GM19467 (cell line): ENCODE results near the gene NPB.

ENCODE experiments used
- ATAC-seq: cut with Tn5 transposase; IDR thresholded peaks from one replicate; pipeline ENCODE4 v1.9.1; 2021; ENCODE audit warnings: mild to moderate bottlenecking, moderate library complexity; ENCODE audit not compliant: unreplicated experiment

The NPB gene

DNA sequence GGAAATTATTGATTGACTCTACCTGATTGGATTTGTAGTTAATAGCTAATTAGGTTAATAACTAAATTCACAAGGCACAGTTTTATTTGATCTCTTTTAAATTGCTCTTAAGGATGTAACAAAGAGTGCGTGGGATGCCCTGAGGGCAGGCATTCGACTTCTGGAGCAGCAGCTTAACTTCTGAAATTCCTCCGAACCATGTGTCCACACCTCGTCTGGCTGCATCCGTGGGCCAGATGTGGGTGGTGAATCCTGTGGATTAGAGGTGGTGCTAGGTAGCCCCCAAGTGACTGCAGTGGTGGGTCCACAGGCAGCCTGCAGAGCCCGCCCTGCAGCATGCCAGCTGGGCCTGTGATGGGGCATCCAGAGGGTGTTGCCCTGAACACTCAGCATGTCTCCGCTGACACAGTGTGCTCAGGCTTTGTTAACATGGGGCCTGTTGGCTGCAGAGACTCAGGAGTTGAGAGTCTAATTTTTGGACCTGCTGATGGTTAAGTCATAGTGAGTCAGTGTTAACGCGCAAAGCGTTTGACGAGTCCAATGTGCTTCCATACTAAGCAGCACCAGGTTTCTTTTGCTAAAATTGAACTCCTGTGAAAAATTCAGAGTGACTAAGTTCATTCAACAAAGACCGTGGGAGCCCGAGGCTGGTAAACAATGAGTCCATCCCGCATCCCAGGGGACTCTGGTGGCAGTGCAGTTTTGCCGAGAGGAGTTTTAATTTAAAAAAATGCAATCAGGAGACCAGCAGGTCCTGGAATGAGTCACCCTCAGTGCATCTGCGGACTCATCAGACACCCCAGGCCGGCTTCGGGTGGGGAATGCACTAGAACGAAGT, 3.8 kb upstream of the NPB start:
- no peak for ATAC-seq

DNA sequence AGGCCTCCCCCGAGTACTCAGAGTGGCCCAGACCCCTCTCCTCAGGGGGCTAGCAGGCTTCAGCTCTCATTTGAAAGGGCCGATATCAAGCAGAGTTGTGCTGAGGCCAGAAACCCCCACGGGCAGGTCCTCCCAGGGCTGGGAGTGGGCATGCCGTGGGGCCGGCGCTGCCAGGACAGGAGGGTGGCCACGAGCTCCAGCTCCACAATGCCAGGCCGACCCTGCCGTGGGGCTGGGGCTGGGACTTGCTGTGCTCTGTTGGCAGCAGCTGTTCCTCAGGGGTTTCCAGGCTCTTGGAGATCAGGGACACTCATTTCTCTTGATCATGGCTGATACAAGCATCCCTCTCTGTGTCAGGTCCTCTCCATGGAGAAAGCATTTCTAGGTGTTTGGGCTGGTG, 3.2 kb upstream of the NPB start:
- no peak for ATAC-seq

DNA sequence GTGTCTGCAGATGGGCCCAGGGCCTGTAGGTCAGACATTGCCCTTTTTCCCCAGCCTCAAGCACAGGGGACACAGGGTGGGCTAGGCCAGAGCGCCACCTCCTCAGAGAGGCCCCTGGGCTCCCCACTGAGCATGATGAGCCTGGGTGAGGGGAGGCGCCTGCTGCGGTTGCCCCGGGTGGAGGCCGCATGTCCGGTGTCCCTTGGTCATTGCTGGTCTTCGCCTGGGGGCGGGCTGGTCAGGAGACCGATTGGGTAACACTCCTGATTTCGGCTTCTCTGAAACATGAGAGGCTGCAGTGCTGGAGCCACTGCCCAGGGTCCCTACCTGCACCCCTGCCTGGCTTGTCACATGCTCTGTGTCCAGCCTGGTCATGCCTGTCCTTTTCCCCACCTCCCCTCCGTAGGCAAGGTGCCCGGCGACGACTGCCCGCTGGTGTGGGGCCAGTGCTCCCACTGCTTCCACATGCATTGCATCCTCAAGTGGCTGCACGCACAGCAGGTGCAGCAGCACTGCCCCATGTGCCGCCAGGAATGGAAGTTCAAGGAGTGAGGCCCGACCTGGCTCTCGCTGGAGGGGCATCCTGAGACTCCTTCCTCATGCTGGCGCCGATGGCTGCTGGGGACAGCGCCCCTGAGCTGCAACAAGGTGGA, 2.4 kb upstream of the NPB start:
- ATAC-seq, result no peak

DNA sequence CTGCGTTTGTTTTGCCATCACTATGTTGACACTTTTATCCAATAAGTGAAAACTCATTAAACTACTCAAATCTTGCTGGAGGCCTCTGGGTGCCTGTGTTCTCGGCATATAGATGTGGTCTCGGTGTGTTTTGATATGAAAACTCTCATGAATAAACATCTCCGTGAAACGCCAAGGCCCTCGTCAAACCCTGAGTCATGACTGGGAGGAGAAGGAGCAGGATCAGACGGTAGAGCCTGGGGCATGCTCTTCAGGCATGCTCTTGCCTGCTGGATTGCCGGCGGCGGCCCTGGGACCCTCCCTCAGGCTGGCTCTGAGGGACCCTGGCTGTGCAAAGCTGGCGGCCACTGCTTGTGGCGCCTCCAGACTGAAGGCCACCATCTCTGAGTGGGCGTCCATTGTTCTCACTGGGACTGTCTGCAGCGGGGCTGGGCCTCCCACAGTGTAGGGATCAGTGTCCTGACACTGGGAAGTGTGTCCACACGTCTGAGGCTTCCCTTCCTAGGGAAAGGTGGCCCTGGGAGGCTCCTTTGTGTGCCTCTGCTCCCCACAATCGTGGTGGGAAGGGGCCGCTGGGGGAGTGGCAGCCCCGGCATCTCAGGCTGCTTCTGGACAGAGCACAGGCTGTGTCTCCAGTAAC, 1.7 kb upstream of the NPB start:
- ATAC-seq, result no peak

GRCh38 chr17:81901167-81902022, 643 bp upstream of the NPB start:
- ATAC-seq, result no peak

- no peak for ATAC-seq
Measured at GRCh38 chr17:81902653-81903414, 796 bp downstream of the NPB start.

DNA sequence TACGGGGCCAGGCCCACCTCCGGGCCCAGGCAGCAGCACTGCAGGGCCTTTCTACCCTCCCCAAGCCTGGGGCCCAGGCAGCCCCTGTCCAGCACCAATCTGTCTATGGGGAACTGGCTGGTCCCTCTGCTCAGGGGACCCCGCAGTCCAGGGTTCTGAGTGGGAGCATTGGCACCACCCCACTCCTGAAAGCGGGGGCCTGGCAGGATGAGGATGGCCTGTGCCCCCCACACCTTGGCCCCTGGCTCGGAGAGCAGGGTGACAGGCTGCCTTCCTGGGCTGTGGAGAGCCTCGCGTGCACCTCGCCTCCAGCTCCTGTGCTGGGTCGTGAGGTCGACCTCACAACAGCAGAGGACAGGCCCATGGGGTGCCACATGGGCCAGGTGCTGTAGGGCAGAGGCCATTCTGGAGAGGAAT, 1.4 kb downstream of the NPB start:
- ATAC-seq, result no peak

- no peak for ATAC-seq
Measured at GRCh38 chr17:81903896-81904599, 2.0 kb downstream of the NPB start.

DNA sequence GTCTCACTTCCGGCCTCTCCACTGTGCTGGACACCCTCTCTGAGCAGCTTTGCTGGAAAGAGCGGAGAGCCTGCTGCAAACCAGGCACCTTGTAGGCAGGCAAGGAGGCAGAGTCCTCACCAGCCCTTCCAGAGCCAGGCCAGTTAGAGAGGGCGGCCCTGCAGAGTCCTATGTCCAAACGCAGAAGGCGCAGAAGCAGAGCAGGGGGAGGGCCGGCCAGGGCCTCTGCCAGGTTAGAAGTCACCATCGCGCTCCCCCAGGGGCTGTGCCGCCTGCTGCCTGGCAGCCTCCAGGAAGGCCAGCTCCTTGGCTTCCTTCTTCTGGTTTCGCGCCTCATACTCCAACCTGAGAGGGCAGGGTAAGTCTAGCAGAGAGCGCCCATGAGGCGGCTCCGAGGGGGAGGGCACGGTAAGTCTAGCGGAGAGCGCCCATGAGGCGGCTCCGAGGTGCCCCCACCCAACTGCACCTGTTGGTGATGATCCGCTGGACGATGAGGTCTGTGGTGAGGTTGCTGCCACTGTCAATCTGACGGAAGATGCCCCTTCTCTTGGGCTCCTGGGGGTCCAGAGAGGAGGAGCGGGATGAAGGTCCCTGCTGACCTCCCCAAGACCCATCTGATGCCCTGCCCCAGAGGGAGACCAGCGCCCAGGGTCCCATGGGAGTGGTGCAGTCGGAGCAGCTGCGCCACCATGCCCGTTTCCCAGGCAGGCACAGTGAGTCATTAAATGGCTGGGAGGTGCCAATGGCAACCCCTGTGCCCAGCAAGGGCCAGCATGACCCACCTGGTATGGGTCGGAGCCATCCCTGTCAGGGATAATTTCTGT, 2.8 kb downstream of the NPB start:
- ATAC-seq, result no peak

DNA sequence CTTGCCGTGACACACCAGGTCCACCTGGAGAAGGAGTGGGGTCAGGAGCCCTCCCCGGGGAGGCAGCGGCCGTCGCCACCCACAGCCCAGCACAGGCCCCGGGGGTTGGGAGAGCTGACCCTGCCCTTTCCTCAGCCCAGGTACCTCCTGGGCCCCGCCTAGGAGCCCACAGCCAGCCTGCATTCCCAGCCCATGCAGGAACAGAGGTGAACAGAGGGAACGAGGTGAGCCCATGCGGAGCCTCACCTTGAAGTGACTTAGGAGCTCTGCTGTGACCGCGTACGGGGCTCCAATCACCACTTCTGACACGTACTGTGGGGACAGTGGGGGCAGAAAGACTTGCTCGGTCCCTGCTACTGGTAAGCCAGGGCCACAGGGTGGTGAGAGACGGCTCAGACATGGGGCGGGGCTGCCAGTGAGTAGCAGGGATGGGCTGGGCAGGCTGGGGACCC, 3.4 kb downstream of the NPB start:
- no peak for ATAC-seq

- ATAC-seq, result no peak
Measured at GRCh38 chr17:81905993-81906392, 4.0 kb downstream of the NPB start.

GRCh38 chr17:81906476-81907218, 4.6 kb downstream of the NPB start:
- no peak for ATAC-seq

DNA sequence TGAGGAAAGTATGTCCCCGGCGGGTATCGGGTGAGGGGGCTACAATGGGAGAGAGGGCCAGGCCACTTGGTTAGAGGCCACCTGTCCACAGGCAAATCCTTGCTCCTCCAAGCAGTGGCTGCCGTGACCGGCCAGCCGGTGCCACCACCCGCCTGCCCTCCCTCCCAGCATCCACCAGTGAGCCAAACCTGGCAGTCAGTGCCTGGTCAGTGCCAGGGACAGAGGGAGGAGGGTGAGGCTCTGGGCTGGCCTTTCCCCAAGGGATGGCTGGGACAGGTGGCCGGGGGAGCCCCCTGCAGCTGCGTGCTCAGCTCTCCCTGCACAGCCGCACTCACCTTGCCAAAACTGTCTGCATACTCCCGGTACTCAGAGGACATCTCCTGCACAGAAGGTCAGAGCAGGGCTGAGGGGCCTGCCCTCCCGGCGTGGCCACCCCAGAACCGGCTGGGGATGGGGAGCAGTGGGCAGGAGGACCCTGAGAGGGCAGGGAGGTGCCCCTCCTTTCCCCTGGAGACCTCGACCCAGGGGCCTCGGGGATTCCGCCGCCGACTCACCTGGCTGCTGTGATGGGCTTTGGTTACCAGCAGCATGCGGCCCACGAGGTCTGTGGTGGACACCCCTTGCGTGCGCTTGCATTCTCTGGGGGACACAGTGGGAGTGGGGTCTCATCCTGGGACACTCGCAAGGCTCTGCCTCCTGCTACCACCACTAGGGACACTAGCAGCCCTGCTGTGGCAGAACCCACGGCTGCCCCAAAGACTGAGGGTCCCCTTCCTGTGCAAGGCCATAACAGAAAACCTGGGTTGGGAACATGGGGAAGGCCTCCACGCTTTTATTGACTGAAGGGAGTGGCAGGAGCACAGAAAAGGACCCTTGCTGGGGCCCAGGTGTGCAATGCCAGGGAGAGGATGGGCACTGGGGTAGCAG, 5.4 kb downstream of the NPB start:
- ATAC-seq, result no peak

GRCh38 chr17:81908793-81909192, 6.8 kb downstream of the NPB start:
- ATAC-seq, result no peak

- no peak for ATAC-seq
Measured at GRCh38 chr17:81909231-81909630, 7.2 kb downstream of the NPB start.

DNA sequence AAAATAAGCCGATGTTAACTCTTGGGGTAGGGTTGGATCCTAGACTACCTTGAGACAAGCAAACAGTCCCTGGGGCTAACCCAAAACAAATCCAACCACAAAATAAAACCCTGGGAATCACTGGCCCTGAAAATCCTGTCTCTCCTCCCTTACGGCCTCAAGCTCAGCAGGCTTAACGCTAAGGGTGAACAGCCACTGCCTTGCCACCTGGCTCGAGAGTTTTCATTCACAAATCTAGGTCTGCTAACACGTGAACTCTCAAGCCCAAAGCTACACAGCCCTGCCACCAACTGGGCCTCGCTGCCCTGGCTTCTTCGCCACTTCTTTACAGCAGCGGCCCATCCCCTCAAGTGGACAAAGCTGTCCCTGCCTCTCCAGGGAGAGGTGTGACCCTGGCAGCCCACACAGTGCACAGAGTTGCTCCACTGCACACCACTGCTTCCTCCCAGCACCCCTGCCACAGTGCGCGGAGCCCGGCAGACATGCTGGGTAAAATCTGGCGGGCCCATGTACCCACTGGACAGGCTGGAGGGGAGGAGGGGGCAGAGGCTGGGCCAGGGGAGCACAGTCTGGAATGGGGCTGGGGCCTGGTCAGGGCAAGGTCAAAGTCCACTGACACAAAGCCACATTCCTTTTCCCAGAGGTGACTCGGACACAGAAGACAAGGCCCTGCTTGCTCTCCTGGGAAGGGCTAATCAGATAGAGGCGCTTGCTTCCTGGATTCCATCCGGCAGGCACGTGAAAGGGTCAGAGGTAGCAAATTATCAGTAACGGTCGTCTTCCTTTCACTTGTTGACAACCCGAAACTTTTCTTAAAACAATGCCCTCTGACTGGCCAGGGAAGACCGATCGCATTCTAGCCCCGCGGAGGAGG, 8.2 kb downstream of the NPB start:
- no peak for ATAC-seq
